Activated CD4-positive, alpha-beta memory T cell treated with anti-CD3 and anti-CD28 coated beads, Interleukin-2, amount 10 ng/mL, durations not matched to agents 7 days and 5 days (primary cell): ENCODE measurements around the gene ZRANB3. TPM values are rescaled to one million over a fixed set of nuclear protein-coding genes. Genes with fewer than 3 reads are reported as not detected.
"Not testable (repeated sequence)": the region's sequence is repeated elsewhere in the genome, so short reads cannot be mapped to it uniquely, and the experiment has no call there.

Experiments used
- CTCF ChIA-PET: fragments of 350-600 bp; sonication (Branson Sonifier 250); formaldehyde crosslinking; loops from one replicate; lab custom pipeline; 2021; ENCODE audit warnings: antibody characterized with exemption, inconsistent platforms; lab: Charles Lee
- POLR2A ChIA-PET: fragments of 350-600 bp; sonication (Branson Sonifier 250); formaldehyde crosslinking; loops from one replicate; lab custom pipeline; 2021; ENCODE audit warnings: antibody characterized with exemption; lab: Charles Lee
- DNase-seq: peaks from one replicate; pipeline ENCODE4 v3.0.0-alpha.2; 2020
- H3K27ac Mint-ChIP-seq: one replicate; pipeline ENCODE4 v1.8.0; 2021; ENCODE audit warnings: mild to moderate bottlenecking, mixed read lengths
- H3K27me3 Mint-ChIP-seq: one replicate; pipeline ENCODE4 v1.8.0; 2021; ENCODE audit warnings: mixed read lengths
- H3K36me3 Mint-ChIP-seq: one replicate; pipeline ENCODE4 v1.8.0; 2021; ENCODE audit warnings: low read depth, mixed read lengths
- H3K4me1 Mint-ChIP-seq: one replicate; pipeline ENCODE4 v1.8.0; 2021; ENCODE audit warnings: mixed read lengths
- H3K4me3 Mint-ChIP-seq: one replicate; pipeline ENCODE4 v1.8.0; 2021; ENCODE audit warnings: mild to moderate bottlenecking, mixed read lengths
- H3K9me3 Mint-ChIP-seq: one replicate; pipeline ENCODE4 v1.8.0; 2021; ENCODE audit warnings: mixed read lengths
- total RNA-seq, 2 experiments: library from RNA; stranded (reverse); gene quantifications; one replicate each; pipeline ENCODE4 v1.2.3, GENCODE V29; 2021

ZRANB3 gene
- total RNA-seq, 2 experiments from 2014 or later, result 5.8 to 6.2 TPM

GRCh38 chr2:135113322-135113721, 417.7 kb downstream of the ZRANB3 start:
- no peaks in the 10 kb centered on the region for H3K9me3 Mint-ChIP-seq
- DNase-seq, result no peak
- ChIA-PET CTCF (no interaction called here), POLR2A (no interaction called here)
- no peak overlapping the region for H3K27ac Mint-ChIP-seq
- H3K4me1 Mint-ChIP-seq, result no peaks in the 10 kb centered on the region
- no peaks in the 10 kb centered on the region for H3K27me3 Mint-ChIP-seq
- no peak overlapping the region for H3K4me3 Mint-ChIP-seq
- H3K36me3 Mint-ChIP-seq, result peaks cover 11% of the 10 kb centered on the region

- H3K27ac Mint-ChIP-seq, POLR2A ChIA-PET, DNase-seq, CTCF ChIA-PET, H3K4me3 Mint-ChIP-seq, H3K4me1 Mint-ChIP-seq, H3K27me3 Mint-ChIP-seq: not testable (repeated sequence)
- peaks cover 11% of the 10 kb centered on the region for H3K9me3 Mint-ChIP-seq
- peaks cover 34% of the 10 kb centered on the region for H3K36me3 Mint-ChIP-seq
Observed at GRCh38 chr2:135105513-135106316, 425.3 kb downstream of the ZRANB3 start.

GRCh38 chr2:135103843-135104242, 427.2 kb downstream of the ZRANB3 start:
- Mint-ChIP-seq H3K36me3 (peaks cover 42% of the 10 kb centered on the region), H3K27ac (no peak overlapping the region), H3K9me3 (peaks cover 11% of the 10 kb centered on the region), H3K4me3 (no peak overlapping the region), H3K4me1 (peaks cover 3% of the 10 kb centered on the region), H3K27me3 (no peaks in the 10 kb centered on the region)
- CTCF ChIA-PET, result no interaction called here
- no peak for DNase-seq
- POLR2A ChIA-PET, result interaction anchor here (0.9 kb wide), 1 partner anchor 14 kb away, joined by 3 read pairs; no protein-coding TSS in a partner anchor

GRCh38 chr2:135099802-135100483, 431.1 kb downstream of the ZRANB3 start:
- H3K36me3 Mint-ChIP-seq, result peaks cover 45% of the 10 kb centered on the region
- no peak overlapping the region for H3K4me3 Mint-ChIP-seq
- peaks cover 7% of the 10 kb centered on the region for H3K4me1 Mint-ChIP-seq
- H3K27me3 Mint-ChIP-seq, result no peaks in the 10 kb centered on the region
- peaks cover 9% of the 10 kb centered on the region for H3K9me3 Mint-ChIP-seq
- ChIA-PET CTCF (no interaction called here), POLR2A (no interaction called here)
- no peak overlapping the region for H3K27ac Mint-ChIP-seq
- DNase-seq, result no peak

- Mint-ChIP-seq H3K4me3 (no peak overlapping the region), H3K9me3 (no peaks in the 10 kb centered on the region), H3K27ac (no peak overlapping the region), H3K27me3 (no peaks in the 10 kb centered on the region), H3K4me1 (peaks cover 4% of the 10 kb centered on the region), H3K36me3 (peaks cover 42% of the 10 kb centered on the region)
- ChIA-PET POLR2A (interaction anchor here (0.6 kb wide), 1 partner anchor 88 kb away, joined by 3 read pairs; no protein-coding TSS in a partner anchor), CTCF (no interaction called here)
- DNase-seq, result no peak
Observed at GRCh38 chr2:135097532-135098231, 433.3 kb downstream of the ZRANB3 start.

- POLR2A ChIA-PET, result no interaction called here
- CTCF ChIA-PET, result interaction anchor here (0.6 kb wide), 1 partner anchor 13 kb away, joined by 4 read pairs; no protein-coding TSS in a partner anchor
- Mint-ChIP-seq H3K4me3 (no peak overlapping the region), H3K4me1 (peaks cover 4% of the 10 kb centered on the region), H3K27me3 (no peaks in the 10 kb centered on the region), H3K27ac (no peak overlapping the region), H3K36me3 (peaks cover 42% of the 10 kb centered on the region), H3K9me3 (no peaks in the 10 kb centered on the region)
- DNase-seq, result no peak
Observed at GRCh38 chr2:135096665-135097446, 434.2 kb downstream of the ZRANB3 start.

GRCh38 chr2:135095591-135095990, 435.4 kb downstream of the ZRANB3 start:
- H3K4me1 Mint-ChIP-seq, result peaks cover 4% of the 10 kb centered on the region
- no peak overlapping the region for H3K27ac Mint-ChIP-seq
- H3K9me3 Mint-ChIP-seq, result no peaks in the 10 kb centered on the region
- H3K27me3 Mint-ChIP-seq, result no peaks in the 10 kb centered on the region
- no peak for DNase-seq
- ChIA-PET CTCF (no interaction called here), POLR2A (no interaction called here)
- peaks cover 36% of the 10 kb centered on the region for H3K36me3 Mint-ChIP-seq
- H3K4me3 Mint-ChIP-seq, result no peak overlapping the region

- Mint-ChIP-seq H3K27ac (no peak overlapping the region), H3K4me1 (peaks cover 4% of the 10 kb centered on the region), H3K9me3 (no peaks in the 10 kb centered on the region), H3K36me3 (peaks cover 35% of the 10 kb centered on the region), H3K27me3 (no peaks in the 10 kb centered on the region), H3K4me3 (no peak overlapping the region)
- ChIA-PET POLR2A (no interaction called here), CTCF (no interaction called here)
- DNase-seq, result no peak
Observed at GRCh38 chr2:135094508-135094907, 436.5 kb downstream of the ZRANB3 start.

- CTCF ChIA-PET, result no interaction called here
- H3K9me3 Mint-ChIP-seq, result peaks cover 4% of the 10 kb centered on the region
Observed at GRCh38 chr2:135093670-135094330, 437.2 kb downstream of the ZRANB3 start.

GRCh38 chr2:135093193-135093592, 437.8 kb downstream of the ZRANB3 start:
- H3K9me3 Mint-ChIP-seq, result peaks cover 6% of the 10 kb centered on the region
- peaks cover 38% of the 10 kb centered on the region for H3K36me3 Mint-ChIP-seq
- ChIA-PET POLR2A (no interaction called here), CTCF (interaction anchor here (1.3 kb wide), 1 partner anchor 89 kb away, joined by 5 read pairs; no protein-coding TSS in a partner anchor)
- H3K27ac Mint-ChIP-seq, result no peak overlapping the region
- no peak overlapping the region for H3K4me3 Mint-ChIP-seq
- peaks cover 4% of the 10 kb centered on the region for H3K4me1 Mint-ChIP-seq
- no peaks in the 10 kb centered on the region for H3K27me3 Mint-ChIP-seq
- no peak for DNase-seq

More at GRCh38 chr2:135093670-135094330, 437.2 kb downstream of the ZRANB3 start:
- peaks cover 4% of the 10 kb centered on the region for H3K4me1 Mint-ChIP-seq
- H3K4me3 Mint-ChIP-seq, result no peak overlapping the region
- H3K27ac Mint-ChIP-seq, result no peak overlapping the region
- peaks cover 36% of the 10 kb centered on the region for H3K36me3 Mint-ChIP-seq
- POLR2A ChIA-PET, result no interaction called here
- H3K27me3 Mint-ChIP-seq, result no peaks in the 10 kb centered on the region
- no peak for DNase-seq

- Mint-ChIP-seq H3K27ac (no peak overlapping the region), H3K36me3 (peaks cover 41% of the 10 kb centered on the region)
Observed at GRCh38 chr2:135091681-135092080, 439.3 kb downstream of the ZRANB3 start.

GRCh38 chr2:135089597-135089996, 441.4 kb downstream of the ZRANB3 start:
- H3K4me3 Mint-ChIP-seq, H3K27ac Mint-ChIP-seq, CTCF ChIA-PET, H3K27me3 Mint-ChIP-seq, DNase-seq, H3K4me1 Mint-ChIP-seq, H3K9me3 Mint-ChIP-seq, POLR2A ChIA-PET: not testable (repeated sequence)
- H3K36me3 Mint-ChIP-seq, result peaks cover 28% of the 10 kb centered on the region

More at GRCh38 chr2:135091681-135092080, 439.3 kb downstream of the ZRANB3 start:
- H3K4me1 Mint-ChIP-seq, result peaks cover 4% of the 10 kb centered on the region
- CTCF ChIA-PET, result no interaction called here
- DNase-seq, result no peak
- H3K4me3 Mint-ChIP-seq, result no peak overlapping the region
- no peaks in the 10 kb centered on the region for H3K27me3 Mint-ChIP-seq
- H3K9me3 Mint-ChIP-seq, result peaks cover 6% of the 10 kb centered on the region
- POLR2A ChIA-PET, result interaction anchor here (1.3 kb wide), 1 partner anchor 40 kb away, joined by 3 read pairs; no protein-coding TSS in a partner anchor
